ENCODE measurements around the gene EIF4B.

Gene EIF4B

DNA sequence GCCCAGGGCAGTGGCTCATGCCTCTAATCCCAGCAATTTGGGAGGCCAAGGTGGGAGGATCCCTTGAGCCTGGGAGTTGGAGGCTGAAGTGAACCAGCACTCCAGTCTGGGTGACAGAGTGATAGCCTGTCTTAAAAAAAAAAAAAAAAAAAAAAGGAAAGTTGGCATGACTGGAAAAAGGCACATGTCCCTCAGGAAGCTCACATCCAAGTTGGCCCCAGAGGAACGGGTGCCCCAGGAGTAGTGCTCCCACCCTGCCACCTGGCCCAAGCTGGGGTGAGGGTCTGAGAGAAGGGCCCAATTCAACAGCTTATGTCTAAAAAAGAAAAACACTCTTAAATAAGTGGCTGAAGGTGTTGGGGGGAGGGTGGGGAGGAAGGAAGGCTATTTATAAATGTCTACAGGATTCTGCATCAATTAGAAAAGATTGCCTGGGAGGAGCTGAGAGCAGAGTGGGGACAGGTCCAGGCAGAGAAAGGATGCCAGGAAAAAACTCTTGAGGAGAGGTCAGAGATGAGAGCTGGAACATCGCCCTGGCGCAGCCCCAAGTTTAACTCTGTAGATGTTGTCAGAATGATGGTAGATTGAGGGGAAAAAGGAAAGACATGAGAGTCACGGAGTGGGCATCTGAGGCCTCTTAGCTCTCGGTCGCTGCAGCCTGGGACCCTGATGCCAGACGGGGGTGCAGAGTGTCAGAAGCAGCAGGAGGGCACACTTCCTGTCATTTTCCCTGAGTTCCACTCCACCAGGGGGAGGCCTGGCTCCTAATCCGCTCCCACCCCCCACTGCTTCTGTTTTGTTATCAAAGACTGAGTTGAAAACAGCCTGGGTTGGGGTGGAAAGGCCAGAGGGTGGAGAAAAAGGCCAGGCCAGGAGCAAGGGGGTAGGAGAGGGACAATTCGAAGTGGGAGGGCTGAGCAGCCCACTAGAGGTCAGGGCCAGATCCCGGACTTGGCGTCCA is 65.6 kb downstream of the EIF4B start:
- TF ChIP-seq, protein P1, sequence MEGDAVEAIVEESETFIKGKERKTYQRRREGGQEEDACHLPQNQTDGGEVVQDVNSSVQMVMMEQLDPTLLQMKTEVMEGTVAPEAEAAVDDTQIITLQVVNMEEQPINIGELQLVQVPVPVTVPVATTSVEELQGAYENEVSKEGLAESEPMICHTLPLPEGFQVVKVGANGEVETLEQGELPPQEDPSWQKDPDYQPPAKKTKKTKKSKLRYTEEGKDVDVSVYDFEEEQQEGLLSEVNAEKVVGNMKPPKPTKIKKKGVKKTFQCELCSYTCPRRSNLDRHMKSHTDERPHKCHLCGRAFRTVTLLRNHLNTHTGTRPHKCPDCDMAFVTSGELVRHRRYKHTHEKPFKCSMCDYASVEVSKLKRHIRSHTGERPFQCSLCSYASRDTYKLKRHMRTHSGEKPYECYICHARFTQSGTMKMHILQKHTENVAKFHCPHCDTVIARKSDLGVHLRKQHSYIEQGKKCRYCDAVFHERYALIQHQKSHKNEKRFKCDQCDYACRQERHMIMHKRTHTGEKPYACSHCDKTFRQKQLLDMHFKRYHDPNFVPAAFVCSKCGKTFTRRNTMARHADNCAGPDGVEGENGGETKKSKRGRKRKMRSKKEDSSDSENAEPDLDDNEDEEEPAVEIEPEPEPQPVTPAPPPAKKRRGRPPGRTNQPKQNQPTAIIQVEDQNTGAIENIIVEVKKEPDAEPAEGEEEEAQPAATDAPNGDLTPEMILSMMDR (conservative IDR thresholded peaks at IDR 0.05; ENCODE audit: control insufficient read depth, insufficient read depth, low read depth, low read length) = peak; percentile 38
- no peak overlapping the region for H3K4me3 ChIP-seq (ENCODE audit: control insufficient read depth, low read depth, low read length)
- DNase-seq (ENCODE audit: low read depth) = peak; percentile 76

DNA sequence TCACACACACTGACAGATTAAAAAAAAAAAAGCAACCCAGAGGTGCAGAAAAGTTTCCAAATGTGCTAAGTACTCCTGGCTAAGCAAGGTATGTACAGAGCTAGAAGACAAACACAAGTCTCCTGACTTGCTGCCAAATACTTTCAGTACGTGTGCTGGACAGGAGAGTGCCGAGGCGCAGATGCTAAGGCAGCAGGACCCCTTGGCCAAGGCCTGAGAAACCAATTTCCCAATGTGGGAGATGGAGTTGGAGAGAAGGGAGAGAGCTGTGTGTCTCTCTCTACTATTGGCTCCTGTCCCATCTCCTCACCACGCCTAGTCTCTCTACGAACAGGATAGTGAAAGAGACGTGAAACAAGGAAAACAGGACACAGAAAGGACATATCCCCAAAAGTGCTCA is 67.6 kb downstream of the EIF4B start:
- peak; percentile 31 for DNase-seq (ENCODE audit: low read depth)
- no peak overlapping the region for H3K4me3 ChIP-seq (ENCODE audit: control insufficient read depth, low read depth, low read length)
- TF ChIP-seq, protein P1 (conservative IDR thresholded peaks at IDR 0.05; ENCODE audit: control insufficient read depth, insufficient read depth, low read depth, low read length) = no peak

DNA sequence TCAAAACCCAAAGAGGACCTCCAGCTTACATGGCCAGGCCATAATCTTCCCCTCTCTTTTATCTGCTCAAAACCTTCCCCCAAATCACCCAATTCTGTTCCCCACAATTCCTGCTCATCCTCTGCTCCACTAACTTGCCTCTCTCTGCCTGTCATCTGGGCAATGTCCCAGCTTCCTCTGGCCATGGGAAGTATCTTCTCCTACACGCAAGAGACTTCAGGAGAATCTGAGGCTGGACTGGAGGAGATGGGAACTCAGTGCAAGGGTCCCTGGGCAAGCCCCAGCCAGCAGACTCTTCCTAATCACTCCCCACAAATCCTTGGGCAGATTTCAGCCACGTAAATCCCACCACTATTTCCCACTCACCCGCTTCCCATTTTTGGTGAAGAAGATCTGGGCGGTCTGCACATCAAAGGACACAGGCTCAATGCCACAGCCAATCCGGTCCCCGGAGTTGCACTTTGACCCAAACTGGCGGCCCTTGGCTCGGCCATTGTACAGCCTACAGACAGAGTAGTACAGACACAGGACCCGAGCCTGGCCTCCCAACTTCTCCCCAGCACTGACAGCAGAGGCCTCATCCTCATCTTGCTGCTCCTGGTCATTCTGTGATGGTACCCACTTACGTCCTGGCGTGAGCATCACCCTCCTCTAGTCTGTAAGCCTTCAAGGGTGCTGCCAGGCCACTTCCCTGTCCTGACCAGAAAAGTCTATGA is 68.2 kb downstream of the EIF4B start:
- TF ChIP-seq, protein P1 (conservative IDR thresholded peaks at IDR 0.05; ENCODE audit: control insufficient read depth, insufficient read depth, low read depth, low read length) = no peak
- no peak for DNase-seq (ENCODE audit: low read depth)
- no peak overlapping the region for H3K4me3 ChIP-seq (ENCODE audit: control insufficient read depth, low read depth, low read length)

DNA sequence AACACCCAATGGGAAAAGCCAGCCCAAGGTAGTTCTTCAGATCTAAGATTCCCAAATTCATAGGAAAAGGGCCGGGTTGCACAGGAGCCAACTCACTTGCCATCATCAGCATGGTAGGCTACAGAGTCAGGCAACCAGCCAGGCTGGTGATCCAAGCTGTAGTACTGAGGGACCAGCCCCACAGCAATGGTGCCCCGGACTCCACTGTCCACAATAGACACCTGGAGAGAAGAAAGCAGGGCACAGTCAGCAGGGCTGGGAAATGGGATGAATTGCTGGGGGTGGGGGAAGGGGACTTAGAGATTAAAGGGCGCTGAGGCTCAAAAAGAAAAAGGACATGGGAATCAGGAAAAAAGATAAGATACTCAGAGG is 68.7 kb downstream of the EIF4B start:
- TF ChIP-seq, protein P1 (conservative IDR thresholded peaks at IDR 0.05; ENCODE audit: control insufficient read depth, insufficient read depth, low read depth, low read length) = no peak
- H3K4me3 ChIP-seq (ENCODE audit: control insufficient read depth, low read depth, low read length) = no peak overlapping the region
- DNase-seq (ENCODE audit: low read depth) = no peak

DNA sequence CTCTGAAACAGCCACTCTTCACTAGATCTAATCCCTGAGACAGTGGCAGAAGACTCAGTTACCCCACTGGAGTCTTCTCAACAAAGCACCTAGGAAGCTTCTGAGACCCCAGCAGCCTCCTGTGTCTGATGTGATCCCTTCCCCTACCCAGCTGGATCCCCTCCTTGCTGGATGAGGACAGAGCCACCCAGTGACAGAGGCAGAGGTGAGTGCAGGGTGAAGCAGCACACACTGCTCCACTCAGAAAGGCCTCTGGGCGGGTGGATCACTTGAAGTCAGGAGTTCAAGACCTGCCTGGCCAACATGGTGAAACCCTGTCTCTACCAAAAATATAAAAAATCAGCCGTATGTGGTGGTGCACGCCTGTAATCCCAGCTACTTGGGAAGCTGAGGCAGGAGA is 70.2 kb downstream of the EIF4B start:
- H3K4me3 ChIP-seq (ENCODE audit: control insufficient read depth, low read depth, low read length) = no peak overlapping the region
- TF ChIP-seq, protein P1 (conservative IDR thresholded peaks at IDR 0.05; ENCODE audit: control insufficient read depth, insufficient read depth, low read depth, low read length) = no peak
- DNase-seq (ENCODE audit: low read depth) = no peak

DNA sequence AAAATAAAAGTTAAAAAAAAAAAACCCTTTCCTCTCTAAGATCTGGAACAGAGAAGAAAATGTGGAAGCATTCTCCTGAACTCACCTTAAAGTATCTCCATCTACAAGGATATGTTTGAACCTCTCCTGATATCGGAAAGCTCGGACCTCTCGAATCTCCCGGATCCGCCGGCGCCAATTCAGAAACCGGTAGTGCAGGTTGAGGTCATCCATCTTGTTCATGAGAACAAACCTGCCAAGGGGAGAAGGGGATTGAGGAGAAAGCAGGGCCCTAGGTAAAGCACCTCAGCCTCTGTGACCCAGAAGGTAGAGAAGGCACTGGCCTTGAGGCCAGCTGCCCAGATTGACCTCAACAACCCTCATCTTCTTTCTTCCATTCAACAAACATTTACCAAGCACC is 70.8 kb downstream of the EIF4B start:
- no peak overlapping the region for H3K4me3 ChIP-seq (ENCODE audit: control insufficient read depth, low read depth, low read length)
- TF ChIP-seq, protein P1 (conservative IDR thresholded peaks at IDR 0.05; ENCODE audit: control insufficient read depth, insufficient read depth, low read depth, low read length) = no peak
- DNase-seq (ENCODE audit: low read depth) = no peak
